ENCODE results near the gene ANKRD33B.

- TF ChIP-seq POLR2AphosphoS5 (IDR thresholded peaks at IDR 0.05; ENCODE audit: low read depth, low read length) (no peak), TAF1 (IDR thresholded peaks at IDR 0.05; ENCODE audit: borderline replicate concordance, low read depth, low read length) (no peak)
Observed at GRCh38 chr5:10524376-10525123, 39.3 kb upstream of the ANKRD33B start.
